Measurements from ENCODE around the gene LPP. TPM values are rescaled to one million over a fixed set of nuclear protein-coding genes. Genes with fewer than 3 reads are reported as not detected.

The LPP gene
- total and polyA plus RNA-seq, 2 donors (not counting 1 experiment from before 2014, with no cell fraction given), result 7.6 to 81.7 TPM

DNA sequence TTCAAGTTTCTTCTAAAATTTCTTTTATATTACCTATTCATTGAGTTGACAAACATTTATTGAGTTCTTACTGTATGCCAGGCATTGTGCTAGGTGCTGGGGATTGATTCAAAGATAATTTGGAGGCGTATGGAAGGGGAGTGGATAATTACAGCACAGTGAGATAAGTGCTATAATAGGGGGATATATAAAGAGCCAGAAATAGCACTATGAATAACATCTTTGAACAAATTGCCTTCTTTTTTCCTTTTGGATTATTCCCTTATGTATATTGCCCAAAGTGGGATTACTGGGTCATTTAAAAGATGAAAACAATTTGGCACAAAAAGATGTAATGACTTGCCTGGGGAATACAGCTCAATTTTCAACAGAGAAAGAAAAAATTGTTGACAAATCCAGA lies 64.6 kb downstream of the LPP start:
- Histone ChIP-seq H3K4me3 (ENCODE audit: control extremely low read depth in 1 of 5, extremely low read depth in 1 of 5, insufficient read depth in 1 of 5, low read depth in 2 of 5, low read length in 4 of 5) (no peak overlapping the region), H3K27me3 (replicated peaks in 1 of 4; ENCODE audit: control extremely low read depth in 1 of 4, control insufficient read depth in 3 of 4, insufficient read depth in 4 of 4, low read length in 3 of 4) (no peaks in the 10 kb centered on the region), H3K9ac (ENCODE audit: low read length) (no peak overlapping the region), H3K4me2 (replicated peaks; ENCODE audit: low read depth, low read length, poor library complexity, severe bottlenecking) (no peak overlapping the region), H3K27ac (ENCODE audit: low read length in 2 of 2) (no peak overlapping the region), H3K9me3 (ENCODE audit: control extremely low read depth in 1 of 3, control insufficient read depth in 2 of 3, insufficient read depth in 1 of 3, low read length in 2 of 3) (no peaks in the 10 kb centered on the region), H4K20me1 (ENCODE audit: control insufficient read depth, insufficient read depth, low read length, poor library complexity, severe bottlenecking) (no peaks in the 10 kb centered on the region), H2AFZ (ENCODE audit: insufficient read depth, low read depth, low read length, poor library complexity, severe bottlenecking) (no peak overlapping the region), H3K79me2 (ENCODE audit: control insufficient read depth, insufficient read depth, low read length) (peaks cover 66% of the 10 kb centered on the region), H3K36me3 (replicated peaks in 1 of 2; ENCODE audit: control extremely low read depth in 1 of 2, control insufficient read depth in 1 of 2, extremely low read depth in 1 of 2, insufficient read depth in 2 of 2, low read length in 1 of 2) (peaks cover 0 to 5% of the 10 kb centered on the region in 2 experiments), H3K4me1 (ENCODE audit: control insufficient read depth in 2 of 2, insufficient read depth in 2 of 2, low read length in 2 of 2) (peaks cover 24 to 29% of the 10 kb centered on the region in 2 donors)
- Mint-ChIP-seq H3K27ac (no peak overlapping the region), H3K4me1 (peaks cover 27% of the 10 kb centered on the region), H3K4me3 (no peak overlapping the region), H3K27me3 (no peaks in the 10 kb centered on the region), H3K9me3 (ENCODE audit: insufficient read depth) (no peaks in the 10 kb centered on the region)
- ATAC-seq (ENCODE audit: low read depth) (no peak), DNase-seq (no peak)
- 100% methylated on average over 1 of the region's 1 CpG for WGBS (ENCODE audit: insufficient coverage)
- CTCF ChIA-PET, result no interaction called here
- TF ChIP-seq EZH2 (IDR thresholded peaks at IDR 0.05; ENCODE audit: borderline replicate concordance, insufficient read depth, low read depth, low read length, poor library complexity, severe bottlenecking), result no peak
- TF ChIP-seq, protein P1, sequence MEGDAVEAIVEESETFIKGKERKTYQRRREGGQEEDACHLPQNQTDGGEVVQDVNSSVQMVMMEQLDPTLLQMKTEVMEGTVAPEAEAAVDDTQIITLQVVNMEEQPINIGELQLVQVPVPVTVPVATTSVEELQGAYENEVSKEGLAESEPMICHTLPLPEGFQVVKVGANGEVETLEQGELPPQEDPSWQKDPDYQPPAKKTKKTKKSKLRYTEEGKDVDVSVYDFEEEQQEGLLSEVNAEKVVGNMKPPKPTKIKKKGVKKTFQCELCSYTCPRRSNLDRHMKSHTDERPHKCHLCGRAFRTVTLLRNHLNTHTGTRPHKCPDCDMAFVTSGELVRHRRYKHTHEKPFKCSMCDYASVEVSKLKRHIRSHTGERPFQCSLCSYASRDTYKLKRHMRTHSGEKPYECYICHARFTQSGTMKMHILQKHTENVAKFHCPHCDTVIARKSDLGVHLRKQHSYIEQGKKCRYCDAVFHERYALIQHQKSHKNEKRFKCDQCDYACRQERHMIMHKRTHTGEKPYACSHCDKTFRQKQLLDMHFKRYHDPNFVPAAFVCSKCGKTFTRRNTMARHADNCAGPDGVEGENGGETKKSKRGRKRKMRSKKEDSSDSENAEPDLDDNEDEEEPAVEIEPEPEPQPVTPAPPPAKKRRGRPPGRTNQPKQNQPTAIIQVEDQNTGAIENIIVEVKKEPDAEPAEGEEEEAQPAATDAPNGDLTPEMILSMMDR (IDR thresholded peaks at IDR 0.05), result no peak
- POLR2A ChIA-PET, result no interaction called here
- intact Hi-C loops (cut with micrococcal nuclease), result no loop called here

DNA sequence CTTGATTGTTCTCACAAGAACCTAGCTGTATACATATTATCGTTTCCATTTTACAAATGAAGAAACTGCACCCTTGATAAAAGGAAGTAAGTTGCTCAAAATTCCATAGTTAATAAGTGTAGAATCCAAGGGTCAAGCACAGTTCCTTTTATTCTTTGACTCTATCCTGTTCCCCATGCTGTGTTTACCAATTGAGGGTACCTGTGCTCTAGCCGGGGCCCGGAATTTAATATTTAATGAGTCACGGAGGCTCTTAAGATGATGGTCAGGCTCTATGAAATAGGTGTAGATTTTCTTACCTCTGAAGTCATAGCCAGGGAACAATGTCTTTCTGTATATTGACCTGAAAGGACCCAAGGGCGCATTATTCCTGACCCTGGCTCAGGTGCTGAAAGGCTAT lies 65.2 kb downstream of the LPP start:
- H3K9ac ChIP-seq (ENCODE audit: low read length), result no peak overlapping the region
- no peak for DNase-seq
- Mint-ChIP-seq H3K4me3 (no peak overlapping the region), H3K4me1 (peaks cover 22% of the 10 kb centered on the region), H3K27ac (no peak overlapping the region), H3K27me3 (no peaks in the 10 kb centered on the region), H3K9me3 (ENCODE audit: insufficient read depth) (no peaks in the 10 kb centered on the region)
- intact Hi-C loops (cut with micrococcal nuclease), result no loop called here
- no peak overlapping the region for H3K27ac ChIP-seq (ENCODE audit: low read length in 2 of 2)
- H3K79me2 ChIP-seq (ENCODE audit: control insufficient read depth, insufficient read depth, low read length), result peaks cover 71% of the 10 kb centered on the region
- no peak for ATAC-seq (ENCODE audit: low read depth)
- WGBS (ENCODE audit: insufficient coverage), result 96% methylated on average over 3 of the region's 5 CpGs
- H4K20me1 ChIP-seq (ENCODE audit: control insufficient read depth, insufficient read depth, low read length, poor library complexity, severe bottlenecking), result no peaks in the 10 kb centered on the region
- ChIA-PET POLR2A (no interaction called here), CTCF (no interaction called here)
- H3K4me2 ChIP-seq (replicated peaks; ENCODE audit: low read depth, low read length, poor library complexity, severe bottlenecking), result no peak overlapping the region
- peaks cover 19 to 25% of the 10 kb centered on the region in 2 donors for H3K4me1 ChIP-seq (ENCODE audit: control insufficient read depth in 2 of 2, insufficient read depth in 2 of 2, low read length in 2 of 2)
- H3K27me3 ChIP-seq (replicated peaks in 1 of 4; ENCODE audit: control extremely low read depth in 1 of 4, control insufficient read depth in 3 of 4, insufficient read depth in 4 of 4, low read length in 3 of 4), result no peaks in the 10 kb centered on the region
- no peaks in the 10 kb centered on the region for H3K9me3 ChIP-seq (ENCODE audit: control extremely low read depth in 1 of 3, control insufficient read depth in 2 of 3, insufficient read depth in 1 of 3, low read length in 2 of 3)
- H2AFZ ChIP-seq (ENCODE audit: insufficient read depth, low read depth, low read length, poor library complexity, severe bottlenecking), result no peak overlapping the region
- H3K4me3 ChIP-seq (ENCODE audit: control extremely low read depth in 1 of 5, extremely low read depth in 1 of 5, insufficient read depth in 1 of 5, low read depth in 2 of 5, low read length in 4 of 5), result no peak overlapping the region
- TF ChIP-seq EZH2 (IDR thresholded peaks at IDR 0.05; ENCODE audit: borderline replicate concordance, insufficient read depth, low read depth, low read length, poor library complexity, severe bottlenecking), result no peak
- TF ChIP-seq, protein P1 (IDR thresholded peaks at IDR 0.05), result no peak
- peaks cover 0 to 9% of the 10 kb centered on the region in 2 experiments for H3K36me3 ChIP-seq (replicated peaks in 1 of 2; ENCODE audit: control extremely low read depth in 1 of 2, control insufficient read depth in 1 of 2, extremely low read depth in 1 of 2, insufficient read depth in 2 of 2, low read length in 1 of 2)
